ENCODE measurements around the gene CTTNBP2NL.

GRCh38 chr1:112457241-112457640 lies 61.2 kb downstream of the CTTNBP2NL start:
- TF ChIP-seq CTCF (IDR thresholded peaks at IDR 0.05), result no peak
- no peak for TF ChIP-seq ZFX (IDR thresholded peaks at IDR 0.05; ENCODE audit: borderline replicate concordance)

All from 22Rv1 (cell line).